ENCODE data around the gene ARID1B.

The ARID1B gene

DNA sequence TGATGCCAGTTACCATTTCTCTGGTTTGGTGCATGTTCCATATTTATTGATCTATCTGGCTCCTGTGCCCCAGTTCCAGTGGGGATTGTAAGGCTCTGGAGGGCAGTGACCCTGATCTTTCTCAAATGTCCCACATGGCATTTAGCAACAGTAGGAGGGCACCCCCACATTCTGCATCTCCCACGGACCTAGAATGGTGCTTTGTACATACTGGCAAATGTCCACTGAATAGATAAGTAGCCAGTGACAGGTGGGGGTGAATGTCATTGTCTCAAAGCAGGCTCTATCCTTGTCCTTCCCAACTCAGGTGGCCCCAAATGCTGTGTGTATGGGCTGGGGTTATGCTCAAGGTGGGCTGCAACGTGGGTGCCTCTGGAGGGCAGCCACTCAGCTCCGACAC is 462.0 kb downstream of the ARID1B start:
- no peak for DNase-seq

DNA sequence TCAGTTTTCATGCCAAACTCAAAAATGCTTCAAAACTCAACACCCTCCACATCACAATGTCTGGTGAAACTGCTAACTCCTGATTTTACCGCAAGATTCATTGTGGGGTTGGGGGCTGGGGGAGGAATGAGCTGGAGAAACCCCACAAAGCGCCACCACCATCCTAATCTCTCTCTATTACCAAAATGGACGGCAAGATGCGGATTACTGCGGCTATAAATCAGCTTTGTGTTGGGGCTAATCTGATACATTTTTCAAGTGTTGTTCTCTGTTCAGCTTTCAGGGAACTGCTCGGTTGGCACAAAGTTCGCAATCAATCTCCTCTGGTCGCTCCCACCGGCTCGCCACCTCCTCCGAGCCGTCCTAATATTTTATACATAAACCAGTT is 462.5 kb downstream of the ARID1B start:
- DNase-seq: no peak

DNA sequence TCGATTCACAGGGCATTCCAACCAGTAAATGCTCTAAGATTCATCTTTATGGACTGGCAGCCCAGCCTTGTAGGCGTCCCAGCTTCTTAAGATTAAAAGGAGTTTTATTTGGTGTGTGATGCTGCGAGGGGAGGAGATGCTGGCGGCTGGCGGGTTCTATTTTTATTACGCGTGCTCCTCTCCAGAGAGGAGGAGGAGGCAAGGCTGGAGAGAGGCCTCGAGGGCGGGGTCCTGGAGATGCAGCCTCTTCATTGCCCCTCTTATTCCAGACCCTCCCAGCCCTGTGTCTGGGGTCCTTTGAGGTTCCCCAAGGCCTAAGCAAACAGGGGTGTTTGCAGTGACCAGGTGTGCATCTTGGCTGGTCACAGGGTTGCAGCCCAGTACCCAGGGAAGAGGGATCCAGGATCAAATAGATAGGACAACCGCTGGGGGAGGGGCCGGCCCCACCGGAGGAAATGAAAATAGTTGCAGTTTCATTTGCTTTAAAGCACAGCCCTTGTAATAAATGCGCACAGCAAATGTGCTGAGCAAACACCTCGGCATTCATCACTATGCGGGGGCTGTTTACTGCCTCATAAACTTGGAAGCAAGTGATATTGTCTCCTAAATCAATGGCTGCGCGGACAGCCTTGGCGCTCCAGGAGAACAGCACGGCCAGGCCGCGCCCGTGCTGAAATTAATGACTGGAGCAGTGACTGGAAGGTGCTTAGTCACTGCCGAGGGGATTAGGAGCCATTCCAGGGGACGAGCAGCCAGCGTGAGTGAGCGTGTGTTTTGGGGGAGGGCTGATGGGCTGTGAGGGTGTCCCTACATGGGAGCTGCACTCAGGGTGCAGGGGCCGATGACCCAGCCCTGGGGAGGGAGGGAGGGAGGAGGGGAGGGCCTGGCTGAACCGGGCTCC is 463.1 kb downstream of the ARID1B start:
- peak; percentile 83 for DNase-seq

DNA sequence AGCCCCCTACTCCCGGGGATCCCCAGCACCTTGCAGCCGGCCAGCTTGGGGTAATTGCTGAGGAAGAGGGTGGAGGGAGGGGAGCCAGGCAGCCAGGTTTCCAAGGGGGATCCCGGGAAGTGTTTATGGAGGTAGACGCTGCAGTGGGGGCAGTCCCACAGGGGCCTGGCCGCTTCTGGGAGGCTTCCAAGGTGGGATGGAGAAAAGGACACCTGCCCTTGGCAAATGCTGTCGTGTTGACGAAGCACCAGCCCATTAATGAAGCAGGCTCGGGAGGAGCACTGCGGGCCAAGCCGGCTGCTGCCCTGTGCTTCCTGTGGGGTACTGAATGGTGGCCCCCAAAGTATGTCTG is 463.8 kb downstream of the ARID1B start:
- DNase-seq: no peak

DNA sequence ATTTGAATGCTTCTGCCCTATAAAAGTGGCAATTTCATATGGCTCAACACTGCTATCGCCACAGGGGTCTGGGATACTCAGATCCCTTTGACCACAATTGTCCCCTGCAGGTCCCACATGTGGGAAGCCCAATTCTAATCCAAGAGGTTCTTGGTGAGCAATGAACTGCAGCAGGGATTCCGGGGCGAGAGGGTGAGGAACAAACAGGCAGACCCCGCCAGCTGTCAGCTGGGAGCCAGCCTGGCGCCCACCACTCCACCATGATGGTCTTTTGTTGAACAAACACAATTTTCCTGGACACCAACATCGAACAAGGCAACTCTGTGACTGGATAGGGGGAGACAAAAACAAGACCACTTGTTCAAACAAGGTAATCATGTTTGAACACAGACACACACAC is 465.6 kb downstream of the ARID1B start:
- peak; percentile 72 for DNase-seq

DNA sequence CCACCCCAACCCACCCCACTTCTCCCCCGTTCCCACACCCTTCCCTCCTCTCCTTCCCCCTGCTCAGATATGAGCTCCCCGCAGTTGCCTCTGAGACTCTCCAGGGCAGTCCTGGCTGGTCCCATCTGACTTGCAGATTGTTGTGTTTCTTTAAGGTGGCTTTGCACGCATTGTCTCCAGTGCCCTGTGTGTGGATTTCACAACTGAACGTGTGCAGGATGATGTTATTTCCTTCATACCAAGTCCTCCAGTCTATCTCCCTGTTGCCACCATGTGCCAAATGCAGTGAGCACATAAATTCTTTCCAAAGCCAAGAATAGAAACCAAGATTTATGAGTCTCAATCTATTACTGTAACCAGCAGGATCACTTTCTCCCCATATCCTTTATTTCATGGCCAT is 467.0 kb downstream of the ARID1B start:
- no peak for DNase-seq

DNA sequence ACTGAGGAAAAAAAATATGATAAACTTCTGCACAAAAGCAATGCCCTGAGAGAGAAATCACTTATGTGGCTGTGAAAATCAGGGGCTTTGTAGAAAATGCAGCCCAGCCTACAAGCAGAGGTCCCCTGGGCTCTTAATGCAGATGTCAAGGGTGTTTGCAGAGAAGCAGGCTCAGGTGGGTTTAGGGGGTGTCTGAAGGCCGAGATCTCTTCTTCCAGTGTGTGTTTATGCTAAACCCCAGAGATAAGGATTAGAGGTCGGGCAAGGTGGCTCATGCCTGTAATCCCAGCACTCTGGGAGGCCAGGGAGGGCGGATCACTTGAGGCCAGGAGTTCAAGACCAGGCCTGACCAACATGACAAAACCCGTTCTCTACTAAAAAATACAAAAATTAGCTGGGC is 467.6 kb downstream of the ARID1B start:
- DNase-seq: no peak

DNA sequence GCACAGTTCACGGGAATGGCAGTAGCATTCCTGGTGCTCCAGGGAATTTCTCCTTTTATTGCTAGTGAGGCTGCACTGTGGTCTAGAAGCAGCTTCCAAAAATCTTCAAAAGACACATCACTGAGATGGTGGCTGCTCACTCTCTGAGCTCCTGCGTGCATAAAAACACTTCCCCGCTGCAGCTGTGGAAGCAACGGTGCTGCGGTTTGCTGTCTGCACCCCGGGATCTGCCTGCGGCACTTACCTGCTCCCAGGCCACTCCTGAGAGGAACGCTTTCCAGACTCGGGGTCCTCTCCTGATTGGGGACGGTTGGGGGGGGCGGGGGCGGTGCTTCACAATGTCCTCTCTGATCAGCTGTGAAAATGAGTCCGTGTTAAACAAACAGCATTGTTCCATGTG is 468.3 kb downstream of the ARID1B start:
- no peak for DNase-seq

DNA sequence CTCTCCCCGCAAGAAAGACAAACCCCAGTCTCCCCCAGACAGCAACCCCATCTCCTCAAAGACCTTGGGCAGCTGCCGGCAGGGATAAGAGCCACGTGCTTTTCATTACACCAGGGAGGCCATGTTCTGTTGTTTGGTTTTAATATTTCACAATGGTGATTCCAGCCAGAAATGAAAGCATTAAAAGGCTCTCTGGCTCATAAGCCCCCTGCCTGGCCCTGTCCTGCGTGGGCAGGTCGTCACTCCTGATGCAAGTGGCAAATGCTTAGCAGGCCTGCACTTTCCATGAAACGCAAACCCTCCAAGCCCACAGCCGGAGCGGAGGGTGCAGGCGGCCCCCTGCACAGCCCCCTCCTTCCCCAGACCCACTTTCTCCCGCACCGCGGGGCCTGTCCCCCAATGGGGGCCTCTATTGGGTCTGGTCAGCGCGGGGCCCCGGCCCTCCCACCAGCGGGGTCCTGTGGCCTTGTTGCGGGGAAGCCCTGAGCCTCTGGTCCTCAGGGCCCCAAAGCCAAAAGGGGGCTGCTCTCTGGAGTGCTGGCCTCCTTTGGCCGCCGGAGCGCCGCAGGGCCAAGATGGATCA is 469.0 kb downstream of the ARID1B start:
- no peak for DNase-seq

DNA sequence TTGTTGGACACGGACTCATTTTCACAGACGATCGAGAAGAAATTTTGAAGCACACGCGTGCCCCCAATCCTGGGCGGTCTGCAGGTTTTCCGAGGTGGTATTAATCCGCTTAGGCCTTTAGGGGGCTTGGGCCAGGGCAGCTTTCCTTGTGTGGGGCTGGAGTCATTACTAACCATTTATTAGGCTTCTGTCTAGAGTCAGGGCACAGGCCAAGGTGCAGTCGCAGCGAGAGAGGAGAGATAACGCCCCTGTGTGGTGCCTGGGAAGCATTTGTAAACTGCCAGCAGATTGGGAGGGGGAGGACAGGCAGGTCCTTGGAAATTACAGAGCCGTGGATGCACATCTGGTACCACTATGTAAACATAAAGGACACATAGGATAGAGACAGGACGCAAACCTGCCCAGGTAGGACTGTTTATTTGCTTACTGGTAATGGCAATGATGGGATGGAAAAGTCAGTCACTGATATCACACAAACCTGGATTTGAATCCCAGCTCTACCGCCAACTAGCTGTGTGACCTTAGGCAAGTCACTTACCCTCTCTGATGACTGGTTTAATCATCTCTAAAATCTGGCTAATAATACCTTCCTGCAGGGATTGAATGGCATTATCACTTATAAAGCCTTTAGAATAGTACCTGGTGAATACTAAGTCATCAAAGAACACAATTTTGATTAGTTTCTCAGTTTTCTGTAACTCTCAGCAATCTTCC is 469.8 kb downstream of the ARID1B start:
- no peak for DNase-seq

DNA sequence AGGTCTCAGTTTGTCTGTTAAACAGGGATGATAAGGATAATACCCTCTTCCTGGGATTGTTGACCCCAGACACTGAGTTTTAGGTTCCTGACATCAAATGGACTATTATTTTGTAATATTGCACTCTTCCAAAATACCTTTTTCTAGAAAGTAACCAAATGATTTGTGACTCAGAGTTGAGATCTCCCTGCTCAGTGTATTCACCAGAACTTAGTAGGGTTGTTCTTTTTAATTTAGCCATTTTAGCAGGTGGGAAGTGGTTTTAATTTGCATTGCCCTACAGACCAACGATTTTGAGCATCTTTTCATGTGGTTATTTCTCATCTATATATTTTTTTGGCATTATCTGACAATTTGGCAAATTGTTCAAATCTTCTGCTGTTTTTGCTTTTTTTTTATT is 471.1 kb downstream of the ARID1B start:
- DNase-seq: no peak

DNA sequence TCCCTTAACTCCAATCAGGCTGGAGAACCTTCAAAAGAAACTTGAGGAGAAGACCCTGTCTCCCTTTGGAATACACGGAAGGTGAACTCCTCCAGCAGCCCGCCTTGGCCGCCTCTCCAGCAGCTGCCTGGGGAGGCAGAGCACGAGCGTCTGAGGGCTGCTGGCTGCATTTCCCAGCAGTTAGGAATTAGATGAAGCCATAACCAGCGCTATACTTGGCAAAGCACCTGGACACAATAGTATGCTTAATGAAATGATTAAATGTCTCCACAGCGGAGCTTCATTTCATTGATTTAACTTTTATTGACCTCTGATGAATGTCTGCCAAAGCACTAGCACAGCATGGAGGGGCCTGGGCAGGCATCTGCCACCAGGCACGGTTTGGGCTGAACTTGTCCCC is 472.6 kb downstream of the ARID1B start:
- DNase-seq: no peak

DNA sequence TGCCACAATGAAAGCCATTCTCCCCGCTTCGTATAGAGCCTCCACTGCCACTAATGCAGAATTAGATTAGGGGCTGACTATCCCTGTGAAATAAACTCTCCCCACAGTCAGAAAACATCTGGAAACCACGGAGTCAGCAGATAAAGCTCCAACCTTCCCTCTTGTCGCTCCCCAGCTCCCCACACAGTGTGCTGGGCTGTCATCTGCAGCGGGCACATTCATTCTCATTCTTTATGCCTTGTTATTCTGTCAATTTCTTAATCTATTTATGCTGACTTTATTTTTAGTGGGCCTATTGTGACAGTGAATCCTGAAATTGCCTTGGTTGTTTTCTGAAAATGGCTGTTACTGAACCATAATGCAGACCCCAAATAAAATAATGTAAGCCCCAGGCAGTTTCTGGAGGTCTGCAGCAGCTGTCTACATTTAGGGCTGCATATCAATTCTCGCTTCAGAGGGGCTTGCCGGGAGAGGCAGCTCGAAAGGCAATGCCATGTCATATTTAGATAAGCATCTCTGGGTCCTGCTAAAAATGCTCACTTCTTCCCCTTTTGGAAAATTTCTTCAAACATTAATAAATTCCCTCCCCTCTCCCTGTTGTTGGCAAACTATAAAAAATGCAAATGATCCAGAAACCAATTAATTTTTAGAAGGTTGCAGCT is 474.5 kb downstream of the ARID1B start:
- DNase-seq: no peak

DNA sequence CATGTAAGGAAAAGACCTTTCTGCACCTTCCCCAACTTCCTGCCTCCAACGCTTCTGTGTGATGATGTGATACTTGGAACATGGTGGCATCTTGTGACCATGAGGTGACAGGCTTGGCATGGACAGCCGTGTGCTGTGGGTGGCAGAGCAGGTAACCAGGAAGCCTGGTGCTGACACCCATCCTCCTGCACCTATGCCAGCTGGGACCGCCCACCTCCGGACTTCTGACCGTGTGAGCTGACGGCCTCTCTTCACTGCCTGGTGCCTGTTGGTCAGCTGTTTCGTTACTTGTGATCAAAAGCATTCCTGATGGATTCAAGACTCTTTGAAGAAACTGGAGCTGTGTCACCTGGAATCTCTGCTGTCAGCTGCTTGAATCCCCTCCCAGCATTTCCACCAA is 475.8 kb downstream of the ARID1B start:
- no peak for DNase-seq

DNA sequence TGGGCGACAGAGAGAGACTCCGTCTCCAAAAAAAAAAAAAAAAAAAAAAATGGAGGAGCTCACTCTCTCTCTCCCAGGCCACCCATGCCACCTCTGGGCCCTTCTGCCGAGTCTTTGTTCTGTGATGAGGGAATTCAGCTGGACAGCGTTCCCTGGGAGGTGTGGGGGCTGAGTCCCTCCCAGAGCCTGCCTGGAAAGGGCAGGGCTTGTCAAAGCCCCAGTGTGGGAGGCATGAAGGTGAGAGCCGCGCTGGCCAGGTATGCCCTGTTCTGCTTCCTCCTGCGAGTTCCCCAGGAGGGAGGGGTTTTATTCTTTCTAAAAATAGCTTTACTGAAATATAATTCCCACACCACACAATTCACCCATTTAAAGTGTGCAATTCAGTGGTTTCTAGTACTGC is 476.5 kb downstream of the ARID1B start:
- no peak for DNase-seq

DNA sequence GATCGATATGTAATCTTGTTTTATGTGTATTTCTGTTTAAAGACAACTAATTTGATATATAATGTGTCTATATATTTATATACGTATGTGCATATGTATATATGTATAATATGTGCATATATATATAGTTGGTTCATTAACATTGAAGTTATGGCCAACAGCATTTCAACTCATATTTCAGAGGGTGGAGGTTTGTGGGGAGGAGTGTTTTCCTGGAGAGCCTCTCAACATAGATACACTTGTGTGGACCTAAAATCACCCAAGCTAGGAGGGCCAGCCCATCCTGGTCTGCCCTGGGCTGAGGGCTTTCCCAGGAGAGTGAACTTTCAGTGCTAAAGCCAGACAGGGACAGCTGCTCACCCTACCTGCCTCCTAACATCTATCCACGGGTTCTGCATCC is 477.4 kb downstream of the ARID1B start:
- DNase-seq: no peak

DNA sequence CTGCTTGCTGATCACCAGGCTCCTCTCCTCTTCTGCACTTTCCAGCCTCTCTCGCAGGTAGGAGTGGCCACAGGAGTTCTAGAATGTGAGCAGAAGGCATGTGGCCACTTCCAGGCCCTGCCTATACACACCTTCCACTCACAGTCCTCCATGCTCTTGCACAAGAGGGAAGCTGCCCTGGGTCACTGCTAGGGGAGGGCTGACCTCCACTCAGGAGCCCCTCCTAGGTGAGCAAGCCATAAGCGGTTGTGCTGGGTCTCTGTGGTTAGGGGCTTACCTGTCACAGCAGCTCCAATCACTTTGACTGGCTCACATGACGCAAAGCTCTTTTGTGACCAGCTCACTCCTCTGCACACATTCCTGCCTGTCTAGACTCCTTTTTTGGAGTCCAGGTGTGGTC is 477.9 kb downstream of the ARID1B start:
- no peak for DNase-seq

DNA sequence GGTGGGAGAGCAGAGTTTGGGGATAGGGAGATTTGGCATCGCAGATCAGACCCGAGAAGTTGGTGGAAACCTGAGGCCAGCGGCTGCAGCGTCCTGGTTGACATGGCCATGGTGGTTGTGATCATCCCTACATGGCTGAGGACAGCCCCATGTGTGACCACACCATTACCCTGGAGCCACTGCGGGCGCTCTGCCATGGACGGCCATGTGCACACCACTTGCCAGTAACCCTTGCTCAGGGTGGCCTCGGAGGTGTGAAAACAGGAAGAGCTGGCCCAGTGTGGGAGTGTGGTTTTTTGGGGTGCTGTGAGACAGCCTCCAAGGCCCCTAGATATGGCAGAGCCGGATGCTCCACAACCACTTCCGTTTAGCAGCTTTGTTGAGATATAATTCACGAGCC is 481.7 kb downstream of the ARID1B start:
- DNase-seq: no peak

DNA sequence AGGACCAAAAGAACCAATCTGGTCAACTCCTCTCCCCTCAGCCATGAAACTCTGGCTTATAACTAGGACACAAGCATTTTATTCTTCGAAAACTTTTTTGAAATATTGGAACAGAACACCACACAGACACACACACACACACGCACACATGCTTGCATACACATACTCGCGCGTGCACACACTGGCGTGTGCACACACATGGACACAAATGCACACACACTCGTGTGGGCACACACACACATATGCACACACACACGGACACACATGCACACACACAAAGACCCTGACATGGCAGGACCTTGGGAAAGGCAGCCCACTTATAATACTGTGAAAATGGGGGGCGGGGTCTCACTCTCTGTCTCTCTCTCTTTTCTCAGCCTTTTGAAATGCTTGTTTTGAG is 482.3 kb downstream of the ARID1B start:
- DNase-seq: no peak

All from NCI-H748 treated with DMSO at 0.1 percent for 48 hours (cell line).